Activated CD8-positive, alpha-beta memory T cell treated with anti-CD3 and anti-CD28 coated beads, Interleukin-2, amount 50 U/mL, for 24 hours (primary cell): Measurements from ENCODE around the gene OR7C1.
"Not testable (repeated sequence)": the region's sequence is repeated elsewhere in the genome, so short reads cannot be mapped to it uniquely, and the experiment has no call there.

ENCODE experiments used
- DNase-seq: peaks from one replicate; pipeline ENCODE4 v3.0.0-alpha.2; 2020; ENCODE audit errors: extremely low read depth

Gene OR7C1

GRCh38 chr19:14785102-14785793, 49.7 kb downstream of the OR7C1 start:
- DNase-seq: not testable (repeated sequence)

- DNase-seq: not testable (repeated sequence)
Measured at GRCh38 chr19:14784730-14785101, 50.3 kb downstream of the OR7C1 start.

- not testable (repeated sequence) for DNase-seq
Measured at GRCh38 chr19:14783410-14783998, 51.5 kb downstream of the OR7C1 start.

- no peak for DNase-seq
Measured at GRCh38 chr19:14782626-14783409, 52.2 kb downstream of the OR7C1 start.

DNA sequence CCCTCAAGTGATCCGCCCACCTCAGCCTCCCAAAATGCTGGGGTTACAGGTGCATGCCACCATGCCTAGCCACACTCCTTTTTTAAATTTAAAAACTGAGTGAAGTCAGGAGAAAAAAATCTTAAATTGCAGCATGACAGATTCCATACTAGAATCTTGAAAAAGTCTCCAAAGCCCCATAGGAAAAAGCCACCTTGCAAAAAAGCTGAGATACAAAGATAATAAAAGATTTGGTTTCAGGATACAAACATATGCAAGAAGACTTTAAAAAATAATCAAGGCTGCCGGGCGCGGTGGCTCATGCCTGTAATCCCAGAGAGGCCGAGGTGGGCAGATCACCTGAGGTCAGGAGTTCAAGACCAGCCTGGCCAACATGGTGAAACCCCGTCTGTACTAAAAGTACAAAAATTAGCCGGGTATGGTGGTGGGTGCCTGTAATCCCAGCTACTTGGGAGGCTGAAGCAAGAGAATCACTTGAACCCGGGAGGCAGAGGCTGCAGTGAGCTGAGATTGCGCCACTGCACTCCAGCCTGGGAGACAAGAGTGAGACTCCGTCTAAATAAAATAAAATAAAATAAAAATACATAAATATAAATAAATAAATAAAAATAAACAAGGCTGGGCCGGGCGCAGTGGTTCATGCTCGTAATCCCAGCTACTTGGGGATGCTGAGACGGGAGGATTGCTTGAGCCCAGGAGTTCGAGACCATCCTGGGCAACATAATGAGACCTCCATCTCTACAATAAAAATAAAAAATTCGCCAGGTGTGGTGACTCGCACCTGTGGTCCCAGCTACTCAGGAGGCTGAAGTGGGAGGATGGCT, 53.1 kb downstream of the OR7C1 start:
- DNase-seq: not testable (repeated sequence)

GRCh38 chr19:14780622-14781225, 54.3 kb downstream of the OR7C1 start:
- not testable (repeated sequence) for DNase-seq

DNA sequence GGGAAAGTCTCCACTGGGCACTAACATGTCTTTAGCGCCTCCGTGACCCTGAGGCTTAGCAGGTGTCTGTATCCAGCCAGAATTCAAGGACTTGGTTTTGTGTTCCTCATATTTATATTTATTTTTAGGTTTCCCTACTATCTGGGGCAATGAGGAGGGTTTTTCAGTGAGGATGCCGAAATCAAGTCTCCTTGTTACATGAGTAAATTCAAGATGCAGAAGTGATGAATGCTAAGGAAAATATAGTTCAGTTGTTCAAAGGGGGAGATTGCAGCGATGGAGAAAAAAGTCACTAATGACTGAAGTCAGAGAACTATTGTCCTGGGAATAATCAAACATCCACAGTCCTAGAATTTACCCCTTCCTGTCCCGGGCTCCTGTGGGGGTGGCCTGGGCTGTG, 55.8 kb downstream of the OR7C1 start:
- DNase-seq: no peak

GRCh38 chr19:14778110-14778845, 56.7 kb downstream of the OR7C1 start, which contains the start of gene ADGRE2:
Gene ADGRE2, minus strand, starts transcription at chr19:14778560. Its CDS starts 1,804 bp downstream, at chr19:14776756.
- DNase-seq: not testable (repeated sequence)

GRCh38 chr19:14777645-14778044, 57.3 kb downstream of the OR7C1 start:
- not testable (repeated sequence) for DNase-seq

DNA sequence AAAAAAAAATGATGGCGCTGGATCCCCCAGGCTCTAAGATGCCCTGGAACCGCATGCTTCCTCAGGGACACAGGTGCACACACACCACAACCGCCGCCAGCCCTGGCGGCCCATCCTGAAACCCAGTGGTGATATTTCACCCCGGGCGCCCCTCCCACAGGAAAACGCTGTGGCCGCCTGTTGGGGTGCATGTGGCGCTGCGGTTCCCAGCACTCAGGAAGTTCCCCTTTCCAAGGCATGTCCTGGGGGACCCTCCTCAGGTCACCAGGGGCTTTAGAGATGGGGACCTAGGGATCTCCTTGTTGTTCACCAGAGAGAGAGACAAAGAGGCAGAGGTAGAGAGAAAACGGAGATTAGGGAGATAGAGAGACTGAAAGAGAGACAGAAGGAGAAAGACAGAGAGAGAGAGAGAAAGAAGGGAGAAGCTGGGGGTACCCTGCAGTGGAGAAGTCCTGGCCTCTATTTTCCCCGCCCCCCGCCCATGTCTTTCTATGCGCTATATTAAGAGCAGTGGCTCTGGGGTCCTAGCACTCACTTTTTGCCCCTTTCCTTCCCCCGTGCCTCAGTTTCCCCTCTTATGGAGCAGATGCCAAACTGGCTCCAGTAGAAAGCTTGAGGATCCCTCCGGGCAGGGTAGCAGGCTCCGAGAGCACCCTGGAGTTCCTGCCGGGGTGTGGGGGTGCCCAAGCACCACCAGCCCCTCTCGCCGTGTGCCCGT, 59.0 kb downstream of the OR7C1 start:
- DNase-seq: no peak

GRCh38 chr19:14775326-14775725, 59.7 kb downstream of the OR7C1 start:
- DNase-seq: not testable (repeated sequence)

- DNase-seq: no peak
Measured at GRCh38 chr19:14774373-14774772, 60.6 kb downstream of the OR7C1 start.

GRCh38 chr19:14773722-14774121, 61.3 kb downstream of the OR7C1 start:
- DNase-seq: not testable (repeated sequence)

DNA sequence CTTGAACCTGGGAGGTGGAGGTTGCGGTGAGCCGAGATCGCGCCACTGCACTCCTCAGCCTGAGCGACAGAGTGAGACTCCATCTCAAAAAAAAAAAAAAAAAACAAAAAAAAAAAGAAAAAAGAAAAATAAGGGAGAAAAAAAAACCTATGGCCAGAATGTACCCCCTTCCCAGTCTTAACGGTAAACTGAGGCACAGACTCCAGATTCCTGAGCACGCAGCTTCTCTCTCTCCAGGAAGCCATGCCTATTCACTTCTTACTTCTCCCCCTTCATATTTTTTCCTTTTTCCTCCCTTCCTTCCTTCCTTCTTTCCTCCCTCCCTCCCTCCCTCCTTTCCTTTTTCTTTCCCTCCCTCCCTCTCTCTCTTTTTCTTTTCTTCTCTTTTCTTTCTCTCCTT, 62.0 kb downstream of the OR7C1 start:
- no peak for DNase-seq

DNA sequence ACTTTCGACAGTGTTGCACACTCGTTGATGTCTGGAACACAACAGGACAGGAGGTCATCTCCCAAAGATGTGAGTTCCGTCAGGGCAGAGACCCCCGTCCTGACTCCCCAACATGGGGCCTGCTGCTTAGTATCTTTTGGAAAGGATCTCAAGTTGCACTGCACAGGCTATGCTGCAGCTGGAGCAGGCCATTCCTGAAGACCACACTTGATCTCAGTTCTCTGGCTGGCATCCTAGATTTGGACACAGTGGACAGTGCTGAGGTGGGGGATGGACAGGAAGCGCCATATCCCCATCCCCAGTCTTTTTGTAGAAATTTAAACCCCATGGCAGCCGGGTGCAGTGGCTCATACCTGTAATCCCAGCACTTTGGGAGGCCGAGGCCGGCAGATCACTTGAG, 62.5 kb downstream of the OR7C1 start:
- DNase-seq: no peak

DNA sequence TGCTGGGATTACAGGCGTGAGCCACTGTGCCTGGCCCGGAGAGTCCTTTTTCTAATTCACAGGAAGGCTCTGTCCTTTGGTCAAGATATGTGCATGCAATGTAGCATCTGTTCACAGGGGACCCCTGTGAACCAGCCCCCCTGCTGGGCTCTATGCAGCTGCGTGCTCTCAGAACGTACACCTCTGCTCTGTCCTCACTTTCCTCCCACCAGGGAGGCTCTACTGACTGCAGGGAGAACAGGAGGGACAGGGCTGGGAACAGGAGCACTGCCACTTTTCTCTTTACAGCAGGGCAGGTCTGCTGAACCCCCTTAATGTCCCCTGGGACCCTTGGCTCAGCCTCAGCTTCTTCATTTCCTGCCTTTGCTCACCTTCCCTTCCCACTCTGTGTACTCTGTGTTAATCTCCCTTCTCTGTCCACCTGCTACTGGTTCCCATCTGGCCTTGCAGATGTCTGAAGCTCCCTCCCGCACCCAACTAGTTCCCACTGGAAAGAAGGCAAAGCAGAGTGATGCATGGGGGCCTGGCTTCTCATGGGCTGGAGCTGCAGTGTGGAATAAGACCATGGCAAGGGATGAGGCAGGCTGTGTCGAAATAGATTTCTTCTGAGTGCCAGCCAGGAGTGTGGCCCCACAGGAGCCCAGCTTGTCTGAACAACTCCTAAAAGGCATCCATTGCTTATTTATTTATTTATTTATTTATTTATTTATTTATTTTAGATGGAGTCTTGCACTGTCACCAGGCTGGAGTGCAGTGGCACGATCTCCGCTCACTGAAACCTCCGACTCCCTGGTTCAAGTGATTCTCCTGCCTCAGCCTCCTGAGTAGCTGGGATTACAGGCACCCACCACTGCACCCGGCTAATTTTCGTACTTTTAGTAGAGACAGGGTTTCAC, 63.8 kb downstream of the OR7C1 start:
- no peak for DNase-seq

GRCh38 chr19:14770136-14770535, 64.8 kb downstream of the OR7C1 start:
- DNase-seq: no peak

DNA sequence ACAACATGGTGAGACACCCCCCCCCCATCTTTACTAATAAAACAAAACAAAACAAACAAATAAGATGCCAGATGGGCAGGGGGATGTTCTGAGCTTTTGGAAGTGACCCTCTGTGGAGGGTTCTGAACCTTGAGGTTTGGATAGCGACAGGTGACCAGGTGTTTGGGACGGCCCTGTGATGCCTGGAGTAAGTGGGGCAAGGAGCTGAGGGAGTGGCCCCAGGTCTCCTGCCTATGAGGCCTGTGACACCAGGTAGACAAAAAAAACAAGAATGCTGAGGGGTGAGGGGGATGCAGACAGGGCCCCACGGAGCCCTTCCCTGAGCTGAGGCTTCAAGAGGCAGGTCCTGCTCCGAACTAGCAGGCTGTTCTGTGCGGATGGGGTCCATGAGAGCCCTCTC, 65.8 kb downstream of the OR7C1 start:
- DNase-seq: no peak

GRCh38 chr19:14768001-14768400, 67.0 kb downstream of the OR7C1 start:
- DNase-seq: no peak
